Measurements from ENCODE around the gene ZBTB4.

Gene ZBTB4

DNA sequence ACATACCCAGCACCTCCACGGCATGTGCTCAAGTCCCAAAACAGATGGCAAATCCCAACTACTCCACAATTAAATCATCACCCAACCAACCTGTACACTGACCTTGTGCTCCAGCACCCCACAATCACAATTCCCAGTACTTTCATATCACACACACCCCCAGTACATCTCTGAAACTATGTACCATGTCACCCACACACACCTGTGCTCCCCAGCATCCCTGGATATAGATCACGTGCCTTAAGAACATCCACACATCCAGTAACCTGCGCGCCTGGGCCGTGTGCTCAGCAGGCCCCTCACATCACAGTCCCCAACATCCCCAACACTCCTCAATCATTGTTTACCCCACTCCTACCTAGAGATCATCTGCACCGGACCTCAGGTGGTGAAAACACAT, 69.7 kb downstream of the ZBTB4 start:
- no peaks in the 10 kb centered on the region for H4K20me1 ChIP-seq (ENCODE audit: low read depth, low read length)
- no peak overlapping the region for H3K27ac ChIP-seq (ENCODE audit: low read depth, low read length)
- H3K9me2 ChIP-seq (replicated peaks; ENCODE audit: insufficient read depth, low read length) = no peaks in the 10 kb centered on the region
- no peaks in the 10 kb centered on the region for H3K36me3 ChIP-seq (ENCODE audit: low read length)
- no peaks in the 10 kb centered on the region for H3F3A ChIP-seq (ENCODE audit: insufficient read depth)
- H3K27me3 ChIP-seq (ENCODE audit: low read length) = no peaks in the 10 kb centered on the region
- no peak overlapping the region for H3K4me2 ChIP-seq (ENCODE audit: low read depth, low read length, poor library complexity, severe bottlenecking)
- H3K79me2 ChIP-seq (ENCODE audit: insufficient read depth, low read length) = no peaks in the 10 kb centered on the region
- H3K9ac ChIP-seq (ENCODE audit: low read length) = no peak overlapping the region
- H3K9me3 ChIP-seq (ENCODE audit: insufficient read depth, low read length) = no peaks in the 10 kb centered on the region
- TF ChIP-seq EZH2phosphoT487 (conservative IDR thresholded peaks at IDR 0.05; ENCODE audit: low read length) = no peak
- TF ChIP-seq, protein P1, sequence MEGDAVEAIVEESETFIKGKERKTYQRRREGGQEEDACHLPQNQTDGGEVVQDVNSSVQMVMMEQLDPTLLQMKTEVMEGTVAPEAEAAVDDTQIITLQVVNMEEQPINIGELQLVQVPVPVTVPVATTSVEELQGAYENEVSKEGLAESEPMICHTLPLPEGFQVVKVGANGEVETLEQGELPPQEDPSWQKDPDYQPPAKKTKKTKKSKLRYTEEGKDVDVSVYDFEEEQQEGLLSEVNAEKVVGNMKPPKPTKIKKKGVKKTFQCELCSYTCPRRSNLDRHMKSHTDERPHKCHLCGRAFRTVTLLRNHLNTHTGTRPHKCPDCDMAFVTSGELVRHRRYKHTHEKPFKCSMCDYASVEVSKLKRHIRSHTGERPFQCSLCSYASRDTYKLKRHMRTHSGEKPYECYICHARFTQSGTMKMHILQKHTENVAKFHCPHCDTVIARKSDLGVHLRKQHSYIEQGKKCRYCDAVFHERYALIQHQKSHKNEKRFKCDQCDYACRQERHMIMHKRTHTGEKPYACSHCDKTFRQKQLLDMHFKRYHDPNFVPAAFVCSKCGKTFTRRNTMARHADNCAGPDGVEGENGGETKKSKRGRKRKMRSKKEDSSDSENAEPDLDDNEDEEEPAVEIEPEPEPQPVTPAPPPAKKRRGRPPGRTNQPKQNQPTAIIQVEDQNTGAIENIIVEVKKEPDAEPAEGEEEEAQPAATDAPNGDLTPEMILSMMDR (IDR thresholded peaks at IDR 0.05; ENCODE audit: insufficient read depth, low read length, poor library complexity, severe bottlenecking) = no peak
- H3K4me3 ChIP-seq (ENCODE audit: insufficient read depth, low read length, poor library complexity, severe bottlenecking) = no peak overlapping the region
- no peak overlapping the region for H2AFZ ChIP-seq (ENCODE audit: low read depth, low read length, severe bottlenecking)

Measured in SU-DHL-6 (cell line).